Measurements from ENCODE around the gene LAMA5. TPM values are rescaled to one million over a fixed set of nuclear protein-coding genes. Genes with fewer than 3 reads are reported as not detected.

The LAMA5 gene
- total and polyA plus RNA-seq, 2 of the 8 experiments (the other 6 are each of a cell fraction or from before 2014, with no cell fraction given), result 34.4 to 225 TPM

DNA sequence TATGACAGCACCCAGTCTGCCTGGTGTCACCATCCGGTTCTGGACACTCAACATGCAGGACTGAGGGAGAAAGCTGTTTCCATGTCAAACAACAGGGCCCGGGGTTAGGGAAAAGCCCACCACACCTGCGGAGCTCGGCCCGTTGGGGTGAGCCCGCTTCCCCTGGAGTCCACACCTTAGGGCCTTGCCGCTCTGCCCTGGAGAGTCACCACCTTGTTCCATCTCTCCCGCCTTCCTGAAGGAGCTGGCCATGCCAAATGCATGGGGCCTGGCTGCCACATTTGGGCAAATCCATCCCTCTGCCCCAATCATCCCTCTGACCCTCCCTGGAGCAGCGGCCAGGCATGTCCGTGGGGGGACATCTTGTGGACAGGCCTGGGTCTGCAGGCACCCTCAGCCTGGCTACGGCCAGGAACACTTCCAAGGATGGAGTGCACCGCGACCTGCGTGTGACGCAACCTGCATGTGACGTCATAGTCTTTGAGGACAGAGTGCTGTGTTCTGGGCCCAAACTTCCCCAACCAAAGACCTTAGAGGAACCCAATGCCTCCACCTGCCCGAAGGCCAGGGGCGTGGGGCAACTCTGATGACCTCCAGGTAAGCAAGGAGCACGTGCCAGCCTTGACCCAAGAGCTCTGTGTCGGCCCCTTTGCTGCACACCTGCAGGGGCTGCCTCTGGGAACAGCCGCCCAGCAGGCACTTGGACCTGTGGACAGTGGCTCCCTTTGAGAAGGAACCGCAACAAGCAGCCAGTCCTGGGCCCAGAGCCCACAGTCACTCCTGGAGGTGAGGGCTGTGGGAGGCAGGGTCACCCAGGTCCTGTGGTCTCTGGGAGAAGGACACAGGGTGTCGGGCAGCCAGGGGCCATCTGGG, 38.2 kb upstream of the LAMA5 start (continued):
- TF ChIP-seq, protein P1, sequence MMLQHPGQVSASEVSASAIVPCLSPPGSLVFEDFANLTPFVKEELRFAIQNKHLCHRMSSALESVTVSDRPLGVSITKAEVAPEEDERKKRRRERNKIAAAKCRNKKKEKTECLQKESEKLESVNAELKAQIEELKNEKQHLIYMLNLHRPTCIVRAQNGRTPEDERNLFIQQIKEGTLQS (IDR thresholded peaks at IDR 0.05; ENCODE audit: insufficient read depth, low read depth, low read length), result no peak
- no peak for TF ChIP-seq CTBP2 (IDR thresholded peaks at IDR 0.05; ENCODE audit: borderline replicate concordance, insufficient read depth, insufficient read length, low read length)

Data from H1 (cell line).